GM18873 (cell line): ENCODE results near the gene PCNX1.
"Not testable (repeated sequence)": the region's sequence is repeated elsewhere in the genome, so short reads cannot be mapped to it uniquely, and the experiment has no call there.

Source experiments
- ATAC-seq: cut with Tn5 transposase; IDR thresholded peaks from one replicate; pipeline ENCODE4 v1.9.1; 2021; ENCODE audit warnings: mild to moderate bottlenecking, moderate library complexity, moderate number of reproducible peaks; ENCODE audit not compliant: unreplicated experiment, low FRiP score

PCNX1 gene

DNA sequence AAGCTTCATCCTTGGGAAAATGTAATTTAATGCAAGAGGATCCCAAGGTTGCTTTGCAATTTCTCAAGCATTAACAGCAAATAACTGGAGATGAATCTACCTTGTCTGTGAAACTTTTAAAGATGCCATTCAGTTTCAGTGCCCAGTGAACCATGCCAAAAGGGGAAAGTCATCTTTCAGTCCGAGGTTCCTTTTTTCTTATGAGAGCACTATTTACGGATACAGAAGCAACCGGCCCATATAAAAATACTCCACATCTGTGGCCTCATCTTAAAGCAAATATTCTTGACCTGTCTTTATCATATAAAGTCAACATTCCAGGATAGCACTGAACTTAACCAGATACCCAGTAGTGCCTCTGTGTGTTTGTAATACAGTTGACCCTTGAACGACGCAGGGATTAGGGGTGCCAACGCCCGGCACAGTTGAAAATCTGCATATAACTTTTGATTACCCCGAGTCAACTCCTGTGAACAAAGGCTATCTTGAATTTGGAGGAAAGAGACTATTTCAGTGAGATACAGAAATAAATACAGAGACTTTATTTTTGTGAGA, 209.4 kb downstream of the PCNX1 start:
- ATAC-seq = no peak

DNA sequence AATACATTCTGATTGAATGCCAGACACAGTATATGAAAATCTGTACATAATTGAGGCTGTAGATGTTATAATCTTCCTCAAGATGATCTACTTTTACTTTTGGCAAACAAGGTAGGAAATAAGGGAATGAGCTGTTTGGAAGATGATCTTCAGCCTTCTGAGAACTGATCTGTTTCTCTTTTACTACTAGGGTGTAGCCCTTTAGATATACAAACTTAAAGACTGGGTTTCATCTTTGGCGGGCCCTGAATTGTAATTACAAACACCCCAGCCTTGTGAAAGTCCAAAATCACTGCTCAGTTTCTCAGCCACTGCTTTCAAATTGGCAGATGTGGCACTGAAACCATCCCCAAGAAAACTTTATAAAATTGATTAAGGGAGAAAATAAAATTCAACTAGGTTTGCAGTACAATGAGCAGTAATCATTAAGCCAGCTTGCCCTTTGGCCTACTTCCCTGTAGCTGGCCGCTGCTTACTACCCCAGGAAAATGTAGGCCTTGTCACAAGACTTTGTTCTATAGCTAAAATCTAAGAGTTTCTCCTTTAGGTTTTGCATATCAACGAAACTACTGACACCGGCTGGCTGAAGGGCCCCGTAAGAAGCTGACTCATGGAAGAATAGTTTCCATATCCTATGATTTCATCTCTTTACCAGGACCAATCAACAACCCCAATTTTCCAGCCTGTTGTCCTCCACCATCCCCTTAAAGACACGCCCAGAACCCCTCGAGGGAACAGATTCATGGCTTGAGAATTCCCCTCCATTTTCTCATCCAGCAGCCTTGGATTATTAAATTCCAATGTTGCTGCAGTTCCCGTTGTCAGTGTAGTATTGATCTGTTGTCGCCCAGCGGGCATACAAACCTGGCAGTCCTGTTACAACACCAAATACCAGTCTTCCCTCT, 210.8 kb downstream of the PCNX1 start:
- ATAC-seq = no peak

DNA sequence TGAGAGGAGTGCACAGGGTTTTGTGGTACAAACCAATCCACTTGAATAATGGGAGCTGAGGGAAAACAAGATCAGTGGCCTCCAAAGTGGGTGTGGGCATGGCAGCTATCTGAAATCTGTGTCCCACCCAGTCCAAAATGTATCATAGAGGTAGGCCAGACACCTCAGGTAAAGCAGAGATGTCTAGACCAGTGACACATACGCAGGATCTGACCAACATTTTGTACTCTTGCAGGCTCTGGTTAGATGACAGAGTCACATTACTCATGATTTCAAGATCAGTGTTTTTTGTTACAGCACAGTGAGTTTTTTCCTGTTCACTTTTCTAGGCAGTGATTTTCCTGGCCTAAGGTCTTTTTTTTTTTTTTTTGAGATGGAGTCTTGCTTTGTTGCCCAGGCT, 211.8 kb downstream of the PCNX1 start:
- no peak for ATAC-seq

DNA sequence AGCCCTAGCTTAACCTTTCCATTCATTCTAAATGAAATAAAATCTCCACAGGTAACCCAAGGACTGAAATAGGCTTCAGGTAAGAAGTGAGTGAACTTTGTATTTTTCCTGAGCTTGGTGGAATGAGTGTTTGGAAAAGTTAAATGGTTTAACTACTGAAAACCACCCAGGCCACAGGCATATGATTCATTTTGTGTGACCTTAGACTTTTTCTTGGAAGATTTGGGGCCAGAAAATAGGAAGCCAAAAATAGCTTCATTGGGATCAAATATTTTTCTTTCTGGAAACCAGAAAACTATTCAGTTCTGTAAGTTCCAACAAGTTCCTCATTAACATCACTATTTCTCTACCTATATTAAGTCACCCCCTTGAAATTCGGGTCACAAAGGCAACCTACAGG, 212.6 kb downstream of the PCNX1 start:
- no peak for ATAC-seq

DNA sequence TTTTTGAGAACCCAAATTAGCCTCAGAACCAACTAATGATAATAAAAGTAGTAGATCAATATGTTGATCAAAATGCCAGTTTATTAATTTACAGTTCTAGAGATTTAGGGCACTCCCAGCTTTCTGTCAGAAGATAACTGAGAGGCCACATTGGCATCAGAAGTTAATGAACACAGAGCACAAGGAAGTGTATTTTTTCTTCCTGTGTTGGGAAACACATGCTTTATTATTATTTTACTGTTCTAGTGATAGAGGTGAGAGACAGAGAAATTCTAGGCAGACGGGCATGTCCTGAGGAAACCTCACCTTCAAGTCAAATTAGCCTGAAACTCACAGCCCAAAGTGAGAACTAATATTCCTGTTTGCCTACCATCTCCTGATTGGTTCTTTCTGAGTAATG, 213.7 kb downstream of the PCNX1 start:
- no peak for ATAC-seq

DNA sequence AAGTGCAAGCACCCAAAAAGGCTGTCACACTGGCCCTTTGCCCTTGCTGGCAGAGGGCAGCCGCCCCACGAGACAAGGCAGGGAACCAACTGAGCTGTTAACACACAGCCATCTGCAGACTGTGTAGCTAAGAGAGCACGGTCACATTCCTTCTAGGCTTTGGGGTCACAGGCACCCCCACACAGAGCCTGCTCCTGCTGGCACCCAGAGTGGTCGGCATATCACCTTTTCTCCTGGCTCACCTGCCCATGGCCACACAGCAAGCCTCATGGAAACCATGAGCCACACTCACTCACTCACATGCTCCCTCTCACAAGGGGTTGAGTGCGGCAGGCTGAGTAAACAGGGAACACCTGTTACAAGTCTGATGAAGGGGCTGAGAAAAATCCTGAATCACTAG, 214.5 kb downstream of the PCNX1 start:
- no peak for ATAC-seq

DNA sequence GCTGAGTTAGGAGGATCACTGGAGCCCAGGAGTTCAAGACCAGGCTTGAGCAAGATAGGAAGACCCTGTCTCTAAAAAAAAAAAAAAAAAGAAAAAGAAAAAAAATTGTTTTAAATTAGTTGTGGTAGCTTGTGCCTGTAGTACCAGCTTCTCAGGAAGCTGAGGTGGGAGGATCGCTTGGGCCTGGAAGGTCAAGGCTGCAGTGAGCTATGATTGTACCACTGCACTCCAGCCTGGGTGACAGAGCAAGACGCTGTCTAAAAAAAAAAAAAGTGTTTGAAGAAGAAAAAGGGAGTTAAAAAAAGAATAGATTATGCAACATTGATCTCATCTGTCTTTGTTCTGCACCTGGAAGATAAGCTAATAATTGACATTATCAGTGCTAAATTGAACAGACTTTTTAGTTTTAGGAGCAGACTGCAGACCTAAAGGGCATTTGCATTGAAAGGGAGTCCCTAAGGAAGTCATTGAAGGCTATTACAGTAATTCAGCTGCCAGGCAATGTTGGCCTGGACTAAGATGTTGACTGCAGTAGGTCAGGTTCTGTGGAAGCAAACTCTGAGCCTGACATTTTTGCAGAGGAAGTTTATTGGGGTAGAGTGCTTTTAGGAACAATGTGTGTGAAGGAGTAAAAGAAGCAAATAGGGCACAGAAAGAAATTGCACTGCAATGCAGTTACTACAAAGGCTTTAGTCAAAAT, 215.8 kb downstream of the PCNX1 start:
- ATAC-seq = no peak

DNA sequence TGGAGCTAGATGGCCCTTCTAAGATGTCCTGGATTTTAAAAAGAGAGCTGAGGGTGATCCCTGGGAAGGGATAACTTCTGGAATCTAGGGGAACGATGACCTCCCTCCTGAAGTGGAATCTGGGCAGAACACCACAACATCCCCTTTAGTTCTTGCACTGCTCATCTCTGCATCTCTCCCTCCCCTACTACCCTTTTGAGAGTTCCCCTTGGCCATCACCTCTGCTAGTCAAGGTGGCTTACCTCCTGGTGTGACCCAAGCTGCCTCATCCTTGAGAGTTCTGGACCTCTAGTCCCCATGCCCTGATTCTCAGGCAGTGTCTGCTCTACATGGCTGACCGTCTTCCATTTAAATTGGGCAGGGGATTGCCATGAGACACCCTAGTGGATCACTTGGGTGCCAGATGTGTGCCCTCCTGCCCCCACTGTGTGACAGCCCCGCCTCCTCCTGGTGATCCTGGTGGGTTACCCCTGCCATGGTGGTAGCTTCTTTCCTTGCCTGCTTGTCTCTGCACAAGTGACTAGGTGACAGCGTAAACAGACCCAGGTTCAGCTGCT, 216.4 kb downstream of the PCNX1 start:
- no peak for ATAC-seq

DNA sequence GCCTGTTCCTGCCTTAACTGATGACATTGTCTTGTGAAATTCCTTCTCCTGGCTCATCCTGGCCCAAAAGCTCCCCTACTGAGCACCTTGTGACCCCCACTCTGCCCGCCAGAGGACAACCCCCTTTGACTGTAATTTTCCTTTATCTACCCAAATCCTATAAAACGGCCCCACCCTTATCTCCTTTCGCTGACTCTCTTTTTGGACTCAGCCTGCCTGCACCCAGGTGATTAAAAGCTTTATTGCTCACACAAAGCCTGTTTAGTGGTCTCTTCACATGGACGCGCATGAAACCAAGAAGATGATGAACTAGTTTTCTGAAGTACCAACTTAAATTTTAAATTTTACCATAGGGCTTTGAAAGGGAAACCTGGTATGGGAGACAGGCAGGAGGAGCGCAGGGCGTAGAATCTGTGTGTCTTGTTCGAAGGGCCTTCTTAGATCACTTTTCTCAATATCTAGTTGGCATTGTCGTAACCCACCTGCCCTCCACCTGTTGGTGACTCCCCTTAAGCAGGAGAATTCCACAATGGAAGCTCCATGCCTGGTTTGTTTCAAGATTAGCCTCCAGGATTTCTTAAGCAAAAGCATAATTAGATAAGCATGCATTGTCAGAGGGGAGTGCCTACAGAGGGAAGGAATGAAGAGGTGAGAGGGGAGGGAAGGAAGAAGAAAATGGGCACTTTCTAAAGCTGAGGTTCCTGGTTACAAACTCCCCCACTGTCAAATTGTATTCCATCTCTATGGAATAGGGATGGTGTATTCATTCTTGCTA, 222.6 kb downstream of the PCNX1 start:
- not testable (repeated sequence) for ATAC-seq

DNA sequence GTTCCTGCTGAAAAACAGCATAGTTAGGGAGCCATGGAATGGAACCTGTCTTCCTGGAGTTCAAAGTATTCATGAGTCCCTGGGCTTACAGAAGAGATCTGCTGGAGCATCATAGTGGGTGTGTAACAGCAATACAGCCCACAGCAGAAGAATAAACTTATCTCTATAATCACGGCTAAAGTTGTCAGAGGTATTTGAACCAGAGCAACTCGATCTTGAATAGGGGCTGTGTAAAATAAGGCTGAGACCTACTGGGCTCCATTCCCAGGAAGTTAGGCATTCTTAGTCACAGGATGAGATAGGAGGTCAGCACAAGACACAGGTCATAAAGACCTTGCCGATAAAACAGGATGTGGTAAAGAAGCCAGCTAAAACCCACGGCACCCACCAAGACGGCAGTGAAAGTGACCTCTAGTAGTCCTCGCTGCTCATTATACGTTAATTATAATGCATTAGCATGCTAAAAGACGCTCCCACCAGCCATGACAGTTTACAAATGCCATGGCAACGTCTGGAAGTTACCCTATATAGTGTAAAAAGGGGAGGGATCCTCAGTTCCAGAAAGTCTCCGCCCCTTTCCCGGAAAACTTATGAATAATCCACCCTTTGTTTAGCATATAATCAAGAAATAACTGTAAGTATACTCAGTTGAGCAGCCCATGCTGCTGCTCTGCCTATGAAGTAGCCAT, 223.4 kb downstream of the PCNX1 start:
- ATAC-seq = no peak

DNA sequence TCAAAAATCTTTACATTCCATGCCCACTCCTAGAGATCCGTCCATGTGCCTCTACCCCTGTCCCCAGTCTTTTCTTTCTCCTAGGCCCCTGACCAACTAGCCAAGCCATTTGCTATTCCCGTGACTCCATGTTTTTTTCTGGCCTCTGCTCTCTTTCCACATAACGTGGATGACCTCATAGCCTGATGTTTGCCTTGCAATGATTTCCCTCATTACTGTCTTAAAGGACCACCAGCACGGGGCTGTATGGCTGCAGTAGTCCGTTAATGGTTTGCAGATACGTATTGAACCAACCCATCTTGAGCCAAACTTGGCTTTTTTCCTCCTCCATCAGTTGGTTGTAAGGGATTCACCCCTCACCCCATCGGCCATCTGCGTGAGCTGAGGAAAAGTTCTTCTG, 226.0 kb downstream of the PCNX1 start:
- ATAC-seq = no peak

DNA sequence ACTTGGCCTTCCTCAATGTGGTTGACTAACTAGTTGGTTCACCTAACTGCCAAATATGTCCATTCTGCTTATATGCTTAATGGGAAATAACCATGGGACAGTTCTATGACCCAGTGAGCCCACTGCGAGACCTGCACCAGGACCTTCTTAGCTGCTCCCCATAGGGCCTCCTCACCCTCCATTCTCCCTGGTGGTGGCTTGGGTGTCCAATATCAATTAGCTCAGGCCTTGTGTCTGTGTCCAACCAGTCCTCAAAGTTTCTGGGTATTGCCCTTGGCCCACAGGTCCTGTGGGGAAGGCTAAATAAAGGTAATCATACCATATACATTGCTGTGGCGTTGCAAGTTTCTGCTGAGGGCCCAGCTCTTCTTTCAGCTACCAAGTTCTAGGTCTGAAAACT, 228.2 kb downstream of the PCNX1 start:
- no peak for ATAC-seq

DNA sequence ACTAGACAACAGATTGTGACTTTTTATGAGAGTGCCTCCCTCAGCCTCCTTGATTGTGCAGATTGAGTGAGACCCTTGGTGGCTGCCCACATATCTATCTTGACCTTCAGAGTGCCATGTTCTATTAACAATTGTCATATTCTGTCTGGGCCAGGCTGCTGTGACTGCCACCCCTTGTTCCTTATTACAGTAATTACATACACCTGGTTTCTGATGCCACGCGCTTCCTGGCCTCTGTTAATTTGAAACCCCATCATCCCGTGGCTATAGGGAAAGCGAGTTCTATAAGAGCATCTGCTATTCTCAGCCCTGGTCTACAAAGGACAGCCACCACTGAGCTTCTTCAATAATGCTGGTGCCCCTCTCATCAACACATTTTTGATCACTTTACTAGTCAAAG, 228.7 kb downstream of the PCNX1 start:
- no peak for ATAC-seq

DNA sequence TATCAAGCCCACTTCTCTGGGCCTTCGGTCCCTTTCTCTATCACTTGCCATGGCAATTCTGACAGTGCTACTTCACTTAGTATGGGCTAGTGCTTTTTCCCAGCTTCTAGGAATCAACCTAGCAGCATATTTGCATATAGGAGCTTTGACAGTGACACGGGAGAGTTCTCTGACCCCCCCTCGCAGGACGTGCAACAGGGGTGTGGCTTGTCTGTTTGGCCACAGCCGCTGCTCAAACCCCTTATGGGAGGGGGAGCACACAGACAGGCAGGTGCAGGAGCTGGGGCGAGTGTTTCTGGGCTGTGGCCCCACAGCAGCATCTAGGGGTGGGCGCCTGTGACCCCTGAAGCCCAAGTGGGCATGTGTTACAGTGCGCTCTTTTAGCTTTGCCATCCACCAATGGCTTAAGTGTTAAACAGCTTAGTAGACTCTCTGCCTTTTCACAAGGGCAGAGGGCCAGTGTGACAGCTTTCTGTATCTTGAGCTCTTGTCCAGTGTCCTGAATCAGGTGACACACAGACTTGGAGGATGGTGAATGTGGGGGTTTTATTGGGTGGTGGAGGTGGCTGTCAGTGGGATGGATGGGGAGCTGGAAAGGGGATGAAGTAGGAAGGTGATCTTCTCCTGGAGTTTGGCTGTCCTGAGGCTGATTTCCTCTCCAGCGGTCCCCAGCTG, 229.3 kb downstream of the PCNX1 start:
- no peak for ATAC-seq

DNA sequence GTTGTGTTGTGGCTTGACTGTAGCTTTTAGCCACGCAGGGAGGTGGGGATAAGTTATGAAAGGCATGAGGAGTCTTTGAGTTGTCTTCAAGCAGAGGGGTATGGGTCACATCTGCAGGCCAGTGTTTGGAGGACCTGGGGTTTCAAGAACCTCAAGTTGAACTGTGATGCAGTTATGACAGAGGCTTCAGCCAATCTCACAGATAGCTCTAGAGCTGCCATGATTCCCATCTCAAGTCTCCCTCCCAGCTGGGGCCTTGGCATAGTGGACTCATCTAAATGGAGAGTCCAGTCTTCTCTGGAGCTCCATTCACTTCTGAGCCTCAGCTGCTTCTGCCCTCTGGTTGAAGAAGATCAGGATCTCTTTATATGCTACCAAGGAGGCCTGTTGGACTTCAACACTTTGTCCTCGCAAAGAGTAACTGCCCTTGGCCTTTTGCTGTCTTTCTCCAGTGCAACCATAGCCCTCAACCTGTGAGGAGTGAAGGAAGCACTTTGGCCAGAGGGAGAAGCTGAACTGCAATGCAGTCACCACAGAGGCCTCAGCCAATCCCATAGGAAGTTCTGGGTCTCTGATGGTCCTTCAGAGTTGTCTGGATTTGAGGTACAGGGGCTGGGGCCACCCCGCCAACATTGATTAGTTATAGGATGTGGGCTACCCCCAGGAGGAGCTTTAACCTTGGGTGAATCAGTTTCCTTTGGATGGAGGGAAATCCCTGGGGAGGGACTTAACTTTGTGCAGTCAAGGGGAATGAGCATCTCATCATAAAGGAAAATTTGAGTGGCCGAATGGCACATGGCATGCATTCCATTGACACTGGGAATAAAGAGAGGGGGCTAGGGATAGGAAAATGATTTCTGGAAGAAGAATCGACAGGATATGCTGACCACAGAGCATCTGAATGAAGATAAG, 230.5 kb downstream of the PCNX1 start:
- ATAC-seq = no peak

DNA sequence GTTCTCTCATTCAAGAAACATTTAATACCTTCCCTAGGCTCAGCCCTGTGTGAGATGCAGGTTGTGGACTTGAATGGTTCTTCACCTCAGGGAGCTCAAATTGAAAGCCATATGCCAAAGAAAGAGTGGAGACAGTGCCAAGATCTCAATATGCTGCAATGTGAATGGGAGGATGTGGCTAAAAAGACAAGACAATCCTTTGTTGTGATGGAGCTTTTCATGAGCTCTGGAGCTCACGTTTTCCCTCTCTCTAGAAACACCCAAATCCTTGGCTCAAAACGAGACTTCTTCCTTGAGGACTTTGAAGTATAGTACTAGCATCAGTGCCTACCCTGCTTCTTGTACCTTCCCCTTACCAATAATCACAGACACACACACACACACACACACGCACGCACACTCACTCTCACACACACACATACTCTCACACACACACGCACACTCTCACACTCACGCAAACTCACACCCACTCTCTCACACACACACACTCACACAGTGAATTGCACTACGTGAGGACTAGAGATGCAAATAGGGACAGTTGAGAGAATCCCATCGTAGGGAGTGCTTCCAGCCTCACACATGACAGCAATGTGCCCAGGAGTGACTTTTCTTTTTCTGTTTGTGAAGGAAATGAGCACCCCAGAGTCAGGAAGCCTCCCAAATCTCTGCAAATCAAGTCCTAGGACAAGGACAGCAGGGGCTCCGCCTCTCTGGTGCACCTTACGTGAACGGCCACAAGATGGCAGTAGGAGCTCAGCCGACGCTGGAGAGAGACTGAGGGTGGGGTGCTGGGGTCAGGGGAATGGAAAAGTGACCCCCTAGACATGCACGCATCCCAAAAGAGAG, 231.4 kb downstream of the PCNX1 start:
- no peak for ATAC-seq

DNA sequence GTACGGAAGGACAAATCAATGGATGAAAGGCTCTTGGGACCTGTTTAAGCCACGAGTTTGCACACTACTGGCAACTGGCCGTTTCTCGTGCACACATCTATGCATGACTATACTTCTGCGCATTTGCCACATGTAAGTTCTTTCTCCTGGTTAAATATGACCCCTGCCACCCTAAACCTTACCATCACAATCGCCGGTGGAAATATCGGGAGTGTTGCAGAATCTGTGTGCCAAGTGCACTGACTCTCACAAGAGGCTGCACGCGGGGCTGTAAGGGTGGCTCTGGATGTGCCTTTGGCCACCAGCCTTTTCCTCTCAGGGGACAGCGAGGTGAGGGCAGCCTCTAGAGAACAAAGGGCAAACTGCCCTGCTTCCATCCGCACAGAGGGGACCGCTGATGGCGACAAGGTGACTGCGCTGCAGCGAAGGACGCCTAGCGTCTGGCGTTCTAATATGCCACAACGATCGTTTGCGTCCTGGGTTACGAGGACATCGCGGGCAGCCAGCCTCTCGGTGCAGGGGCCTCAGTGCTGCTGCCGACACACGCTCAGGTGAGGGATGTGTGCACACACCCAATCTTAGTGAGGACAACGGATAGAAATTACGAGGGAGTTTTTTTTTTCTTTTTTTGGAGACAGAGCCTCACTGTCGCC, 232.2 kb downstream of the PCNX1 start:
- ATAC-seq = no peak
